Memory B cell (primary cell): ENCODE results near the gene ERBB4.

ENCODE experiments used
- ATAC-seq: fragments of 150-1000 bp; cut with Tn5 transposase; 2 replicates; pipeline ENCODE4 v1.10.0; 2021; ENCODE audit warnings: low read depth, mild to moderate bottlenecking, moderate library complexity
- DNase-seq, 2 donors: peaks; one replicate each; pipeline ENCODE4 v3.0.0; 2022; ENCODE audit warnings: low spot score in 2 of 2
- H3K27ac Mint-ChIP-seq: one replicate; pipeline ENCODE4 v1.8.0; 2022; ENCODE audit warnings: mild to moderate bottlenecking, moderate library complexity, mixed read lengths
- H3K27me3 Mint-ChIP-seq: one replicate; pipeline ENCODE4 v1.8.0; 2022; ENCODE audit warnings: mixed read lengths
- H3K36me3 Mint-ChIP-seq: one replicate; pipeline ENCODE4 v1.8.0; 2022; ENCODE audit warnings: mild to moderate bottlenecking, mixed read lengths
- H3K4me1 Mint-ChIP-seq: one replicate; pipeline ENCODE4 v1.8.0; 2022; ENCODE audit warnings: mixed read lengths
- H3K4me3 Mint-ChIP-seq: one replicate; pipeline ENCODE4 v1.8.0; 2022; ENCODE audit warnings: mild to moderate bottlenecking, moderate library complexity, mixed read lengths
- H3K9me3 Mint-ChIP-seq: one replicate; pipeline ENCODE4 v1.8.0; 2022; ENCODE audit warnings: mixed read lengths

The ERBB4 gene

GRCh38 chr2:211800001-211800400 is 738.6 kb downstream of the ERBB4 start:
- H3K4me1 Mint-ChIP-seq, result no peaks in the 10 kb centered on the region
- ATAC-seq (no peak), DNase-seq (no peak)
- no peaks in the 10 kb centered on the region for H3K36me3 Mint-ChIP-seq
- no peaks in the 10 kb centered on the region for H3K27me3 Mint-ChIP-seq
- H3K9me3 Mint-ChIP-seq, result no peaks in the 10 kb centered on the region
- no peak overlapping the region for H3K27ac Mint-ChIP-seq
- H3K4me3 Mint-ChIP-seq, result no peak overlapping the region

GRCh38 chr2:211798868-211799267 is 739.7 kb downstream of the ERBB4 start:
- ATAC-seq, result no peak

GRCh38 chr2:211793690-211794089 is 744.9 kb downstream of the ERBB4 start:
- Mint-ChIP-seq H3K27me3 (no peaks in the 10 kb centered on the region), H3K9me3 (peaks cover 1% of the 10 kb centered on the region), H3K27ac (no peak overlapping the region), H3K4me1 (no peaks in the 10 kb centered on the region), H3K36me3 (no peaks in the 10 kb centered on the region), H3K4me3 (no peak overlapping the region)
- ATAC-seq (no peak), DNase-seq (no peak)

More at GRCh38 chr2:211798868-211799267, 739.7 kb downstream of the ERBB4 start:
- Mint-ChIP-seq H3K9me3 (no peaks in the 10 kb centered on the region), H3K27ac (no peak overlapping the region), H3K27me3 (no peaks in the 10 kb centered on the region), H3K36me3 (no peaks in the 10 kb centered on the region), H3K4me3 (no peak overlapping the region), H3K4me1 (no peaks in the 10 kb centered on the region)
- no peak for DNase-seq

GRCh38 chr2:211789982-211790381 is 748.6 kb downstream of the ERBB4 start:
- H3K4me3 Mint-ChIP-seq, result no peak overlapping the region
- no peaks in the 10 kb centered on the region for H3K27me3 Mint-ChIP-seq
- ATAC-seq (no peak), DNase-seq (no peak)
- peaks cover 3% of the 10 kb centered on the region for H3K9me3 Mint-ChIP-seq
- H3K36me3 Mint-ChIP-seq, result no peaks in the 10 kb centered on the region
- H3K4me1 Mint-ChIP-seq, result no peaks in the 10 kb centered on the region
- H3K27ac Mint-ChIP-seq, result no peak overlapping the region

GRCh38 chr2:211766689-211767088 is 771.9 kb downstream of the ERBB4 start:
- no peak for ATAC-seq
- no peak for DNase-seq
- Mint-ChIP-seq H3K4me1 (no peaks in the 10 kb centered on the region), H3K9me3 (peaks cover 5% of the 10 kb centered on the region), H3K27me3 (no peaks in the 10 kb centered on the region), H3K27ac (no peak overlapping the region), H3K4me3 (no peak overlapping the region), H3K36me3 (no peaks in the 10 kb centered on the region)

- Mint-ChIP-seq H3K36me3 (no peaks in the 10 kb centered on the region), H3K9me3 (peaks cover 2% of the 10 kb centered on the region), H3K4me1 (no peaks in the 10 kb centered on the region), H3K4me3 (no peak overlapping the region), H3K27me3 (no peaks in the 10 kb centered on the region), H3K27ac (no peak overlapping the region)
- DNase-seq, result no peak
- ATAC-seq, result no peak
Observed at GRCh38 chr2:211762479-211762878, 776.1 kb downstream of the ERBB4 start.

GRCh38 chr2:211760103-211760502 is 778.5 kb downstream of the ERBB4 start:
- DNase-seq (no peak), ATAC-seq (no peak)
- H3K4me3 Mint-ChIP-seq, result no peak overlapping the region
- no peak overlapping the region for H3K27ac Mint-ChIP-seq
- no peaks in the 10 kb centered on the region for H3K36me3 Mint-ChIP-seq
- peaks cover 2% of the 10 kb centered on the region for H3K9me3 Mint-ChIP-seq
- H3K27me3 Mint-ChIP-seq, result no peaks in the 10 kb centered on the region
- no peaks in the 10 kb centered on the region for H3K4me1 Mint-ChIP-seq

GRCh38 chr2:211756266-211756665 is 782.3 kb downstream of the ERBB4 start:
- H3K4me3 Mint-ChIP-seq, result no peak overlapping the region
- no peaks in the 10 kb centered on the region for H3K36me3 Mint-ChIP-seq
- H3K9me3 Mint-ChIP-seq, result no peaks in the 10 kb centered on the region
- DNase-seq, result no peak
- H3K4me1 Mint-ChIP-seq, result no peaks in the 10 kb centered on the region
- ATAC-seq, result no peak
- no peak overlapping the region for H3K27ac Mint-ChIP-seq
- no peaks in the 10 kb centered on the region for H3K27me3 Mint-ChIP-seq

- Mint-ChIP-seq H3K9me3 (no peaks in the 10 kb centered on the region), H3K27ac (no peak overlapping the region), H3K4me1 (no peaks in the 10 kb centered on the region), H3K36me3 (no peaks in the 10 kb centered on the region), H3K4me3 (no peak overlapping the region), H3K27me3 (no peaks in the 10 kb centered on the region)
- ATAC-seq (no peak), DNase-seq (no peak)
Observed at GRCh38 chr2:211755187-211755586, 783.4 kb downstream of the ERBB4 start.

- DNase-seq (no peak), ATAC-seq (no peak)
- Mint-ChIP-seq H3K9me3 (no peaks in the 10 kb centered on the region), H3K4me1 (no peaks in the 10 kb centered on the region), H3K27ac (no peak overlapping the region), H3K4me3 (no peak overlapping the region), H3K36me3 (no peaks in the 10 kb centered on the region), H3K27me3 (no peaks in the 10 kb centered on the region)
Observed at GRCh38 chr2:211751848-211752247, 786.8 kb downstream of the ERBB4 start.

- no peaks in the 10 kb centered on the region for H3K4me1 Mint-ChIP-seq
- H3K9me3 Mint-ChIP-seq, result no peaks in the 10 kb centered on the region
- no peak for ATAC-seq
- H3K27me3 Mint-ChIP-seq, result no peaks in the 10 kb centered on the region
- DNase-seq, result no peak
- H3K36me3 Mint-ChIP-seq, result no peaks in the 10 kb centered on the region
- H3K27ac Mint-ChIP-seq, result no peak overlapping the region
- no peak overlapping the region for H3K4me3 Mint-ChIP-seq
Observed at GRCh38 chr2:211748339-211748738, 790.3 kb downstream of the ERBB4 start.

GRCh38 chr2:211745295-211746097 is 793.1 kb downstream of the ERBB4 start:
- ATAC-seq, result no peak
- H3K27me3 Mint-ChIP-seq, result no peaks in the 10 kb centered on the region
- no peaks in the 10 kb centered on the region for H3K9me3 Mint-ChIP-seq
- no peak overlapping the region for H3K4me3 Mint-ChIP-seq
- no peaks in the 10 kb centered on the region for H3K4me1 Mint-ChIP-seq
- no peak overlapping the region for H3K27ac Mint-ChIP-seq
- no peak for DNase-seq
- no peaks in the 10 kb centered on the region for H3K36me3 Mint-ChIP-seq

- H3K4me3 Mint-ChIP-seq, result no peak overlapping the region
- H3K36me3 Mint-ChIP-seq, result no peaks in the 10 kb centered on the region
- ATAC-seq (no peak), DNase-seq (no peak)
- H3K27ac Mint-ChIP-seq, result no peak overlapping the region
- no peaks in the 10 kb centered on the region for H3K9me3 Mint-ChIP-seq
- no peaks in the 10 kb centered on the region for H3K27me3 Mint-ChIP-seq
- H3K4me1 Mint-ChIP-seq, result no peaks in the 10 kb centered on the region
Observed at GRCh38 chr2:211744379-211744778, 794.2 kb downstream of the ERBB4 start.

- no peak overlapping the region for H3K4me3 Mint-ChIP-seq
- no peaks in the 10 kb centered on the region for H3K36me3 Mint-ChIP-seq
Observed at GRCh38 chr2:211741966-211742365, 796.6 kb downstream of the ERBB4 start.

GRCh38 chr2:211737282-211737681 is 801.3 kb downstream of the ERBB4 start:
- Mint-ChIP-seq H3K27ac (no peak overlapping the region), H3K4me1 (no peaks in the 10 kb centered on the region), H3K36me3 (no peaks in the 10 kb centered on the region), H3K4me3 (no peak overlapping the region), H3K27me3 (no peaks in the 10 kb centered on the region), H3K9me3 (no peaks in the 10 kb centered on the region)
- no peak for DNase-seq
- ATAC-seq, result no peak

More at GRCh38 chr2:211741966-211742365, 796.6 kb downstream of the ERBB4 start:
- H3K27me3 Mint-ChIP-seq, result no peaks in the 10 kb centered on the region
- no peak overlapping the region for H3K27ac Mint-ChIP-seq
- no peak for ATAC-seq
- H3K4me1 Mint-ChIP-seq, result no peaks in the 10 kb centered on the region
- no peak for DNase-seq
- H3K9me3 Mint-ChIP-seq, result no peaks in the 10 kb centered on the region
